ENCODE measurements around the gene CDKN2B-AS1. TPM values are rescaled to one million over a fixed set of nuclear protein-coding genes. Genes with fewer than 3 reads are reported as not detected.

Gene CDKN2B-AS1
- total and polyA plus RNA-seq, 2 of the 13 experiments (the other 11 are each of a cell fraction or from before 2014, with no cell fraction given), result 0.64 to 2.3 TPM

DNA sequence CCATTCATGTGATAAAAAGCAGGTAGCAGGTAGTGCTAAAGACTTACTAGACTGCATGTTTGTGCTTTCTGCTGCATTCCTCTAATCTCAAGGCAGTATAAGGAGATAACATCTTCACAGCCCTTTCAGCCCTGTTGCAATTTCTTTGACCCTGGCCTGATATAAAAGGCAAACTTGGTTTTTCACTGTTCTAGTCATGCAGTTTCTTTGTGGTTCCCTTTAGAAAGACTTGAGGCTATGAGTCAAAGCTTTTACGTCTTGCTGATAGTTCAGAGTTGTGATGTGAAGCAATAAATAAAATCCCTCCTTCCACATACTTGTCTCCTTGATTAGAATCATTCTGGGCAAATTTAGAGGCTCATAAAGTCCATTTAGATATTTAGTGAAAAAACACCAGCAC, 103.1 kb downstream of the CDKN2B-AS1 start:
- ChIA-PET POLR2A (no interaction called here), CTCF (ENCODE audit: low intra/inter-chr PET ratio, low total read pairs) (no interaction called here)
- no peak overlapping the region for H3K4me2 ChIP-seq (ENCODE audit: low read depth, low read length)
- no peaks in the 10 kb centered on the region for H3K9me3 ChIP-seq (ENCODE audit: low read length)
- no peak for ATAC-seq
- H3K4me1 ChIP-seq (ENCODE audit: insufficient read depth, low read length), result no peaks in the 10 kb centered on the region
- no peak overlapping the region for H3K27ac ChIP-seq (ENCODE audit: extremely low read length, insufficient read depth, low read length)
- DNase-seq (ENCODE audit: low spot score), result no peak
- TF ChIP-seq NCOA1 (CRISPR knock-in tag; IDR thresholded peaks at IDR 0.05), result no peak
- TF ChIP-seq, protein P1, sequence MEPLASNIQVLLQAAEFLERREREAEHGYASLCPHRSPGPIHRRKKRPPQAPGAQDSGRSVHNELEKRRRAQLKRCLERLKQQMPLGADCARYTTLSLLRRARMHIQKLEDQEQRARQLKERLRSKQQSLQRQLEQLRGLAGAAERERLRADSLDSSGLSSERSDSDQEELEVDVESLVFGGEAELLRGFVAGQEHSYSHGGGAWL (CRISPR knock-in tag; IDR thresholded peaks at IDR 0.05), result no peak
- TF ChIP-seq TCF7 (IDR thresholded peaks at IDR 0.05; ENCODE audit: low read depth), result no peak
- TF ChIP-seq ZUFSP (CRISPR knock-in tag; IDR thresholded peaks at IDR 0.05; ENCODE audit: borderline replicate concordance), result no peak
- TF ChIP-seq SIX4 (CRISPR knock-in tag; IDR thresholded peaks at IDR 0.05), result no peak
- TF ChIP-seq MED1 (CRISPR knock-in tag; IDR thresholded peaks at IDR 0.05), result no peak
- TF ChIP-seq, protein P2, sequence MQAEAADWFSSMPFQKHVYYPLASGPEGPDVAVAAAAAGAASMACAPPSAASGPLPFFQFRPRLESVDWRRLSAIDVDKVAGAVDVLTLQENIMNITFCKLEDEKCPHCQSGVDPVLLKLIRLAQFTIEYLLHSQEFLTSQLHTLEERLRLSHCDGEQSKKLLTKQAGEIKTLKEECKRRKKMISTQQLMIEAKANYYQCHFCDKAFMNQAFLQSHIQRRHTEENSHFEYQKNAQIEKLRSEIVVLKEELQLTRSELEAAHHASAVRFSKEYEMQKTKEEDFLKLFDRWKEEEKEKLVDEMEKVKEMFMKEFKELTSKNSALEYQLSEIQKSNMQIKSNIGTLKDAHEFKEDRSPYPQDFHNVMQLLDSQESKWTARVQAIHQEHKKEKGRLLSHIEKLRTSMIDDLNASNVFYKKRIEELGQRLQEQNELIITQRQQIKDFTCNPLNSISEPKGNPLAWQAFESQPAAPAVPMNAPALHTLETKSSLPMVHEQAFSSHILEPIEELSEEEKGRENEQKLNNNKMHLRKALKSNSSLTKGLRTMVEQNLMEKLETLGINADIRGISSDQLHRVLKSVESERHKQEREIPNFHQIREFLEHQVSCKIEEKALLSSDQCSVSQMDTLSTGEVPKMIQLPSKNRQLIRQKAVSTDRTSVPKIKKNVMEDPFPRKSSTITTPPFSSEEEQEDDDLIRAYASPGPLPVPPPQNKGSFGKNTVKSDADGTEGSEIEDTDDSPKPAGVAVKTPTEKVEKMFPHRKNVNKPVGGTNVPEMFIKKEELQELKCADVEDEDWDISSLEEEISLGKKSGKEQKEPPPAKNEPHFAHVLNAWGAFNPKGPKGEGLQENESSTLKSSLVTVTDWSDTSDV (CRISPR knock-in tag; IDR thresholded peaks at IDR 0.05), result no peak
- no peak for TF ChIP-seq ZNF605 (CRISPR knock-in tag; IDR thresholded peaks at IDR 0.05)
- no peak for TF ChIP-seq TBX3 (IDR thresholded peaks at IDR 0.05; ENCODE audit: borderline replicate concordance)
- TF ChIP-seq ELF1 (CRISPR knock-in tag; IDR thresholded peaks at IDR 0.05), result no peak
- TF ChIP-seq, protein P3, sequence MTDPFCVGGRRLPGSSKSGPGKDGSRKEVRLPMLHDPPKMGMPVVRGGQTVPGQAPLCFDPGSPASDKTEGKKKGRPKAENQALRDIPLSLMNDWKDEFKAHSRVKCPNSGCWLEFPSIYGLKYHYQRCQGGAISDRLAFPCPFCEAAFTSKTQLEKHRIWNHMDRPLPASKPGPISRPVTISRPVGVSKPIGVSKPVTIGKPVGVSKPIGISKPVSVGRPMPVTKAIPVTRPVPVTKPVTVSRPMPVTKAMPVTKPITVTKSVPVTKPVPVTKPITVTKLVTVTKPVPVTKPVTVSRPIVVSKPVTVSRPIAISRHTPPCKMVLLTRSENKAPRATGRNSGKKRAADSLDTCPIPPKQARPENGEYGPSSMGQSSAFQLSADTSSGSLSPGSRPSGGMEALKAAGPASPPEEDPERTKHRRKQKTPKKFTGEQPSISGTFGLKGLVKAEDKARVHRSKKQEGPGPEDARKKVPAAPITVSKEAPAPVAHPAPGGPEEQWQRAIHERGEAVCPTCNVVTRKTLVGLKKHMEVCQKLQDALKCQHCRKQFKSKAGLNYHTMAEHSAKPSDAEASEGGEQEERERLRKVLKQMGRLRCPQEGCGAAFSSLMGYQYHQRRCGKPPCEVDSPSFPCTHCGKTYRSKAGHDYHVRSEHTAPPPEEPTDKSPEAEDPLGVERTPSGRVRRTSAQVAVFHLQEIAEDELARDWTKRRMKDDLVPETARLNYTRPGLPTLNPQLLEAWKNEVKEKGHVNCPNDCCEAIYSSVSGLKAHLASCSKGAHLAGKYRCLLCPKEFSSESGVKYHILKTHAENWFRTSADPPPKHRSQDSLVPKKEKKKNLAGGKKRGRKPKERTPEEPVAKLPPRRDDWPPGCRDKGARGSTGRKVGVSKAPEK (CRISPR knock-in tag; IDR thresholded peaks at IDR 0.05; ENCODE audit: borderline replicate concordance), result no peak
- TF ChIP-seq, protein P4, sequence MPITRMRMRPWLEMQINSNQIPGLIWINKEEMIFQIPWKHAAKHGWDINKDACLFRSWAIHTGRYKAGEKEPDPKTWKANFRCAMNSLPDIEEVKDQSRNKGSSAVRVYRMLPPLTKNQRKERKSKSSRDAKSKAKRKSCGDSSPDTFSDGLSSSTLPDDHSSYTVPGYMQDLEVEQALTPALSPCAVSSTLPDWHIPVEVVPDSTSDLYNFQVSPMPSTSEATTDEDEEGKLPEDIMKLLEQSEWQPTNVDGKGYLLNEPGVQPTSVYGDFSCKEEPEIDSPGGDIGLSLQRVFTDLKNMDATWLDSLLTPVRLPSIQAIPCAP (CRISPR knock-in tag; IDR thresholded peaks at IDR 0.05; ENCODE audit: low read depth), result no peak
- H3K36me3 ChIP-seq (replicated peaks in 1 of 2; ENCODE audit: control insufficient read depth in 1 of 2, insufficient read depth in 2 of 2, low read length in 2 of 2), result no peaks in the 10 kb centered on the region
- H3K27me3 ChIP-seq (ENCODE audit: control insufficient read depth in 1 of 2, insufficient read depth in 2 of 2, low read length in 2 of 2), result no peaks in the 10 kb centered on the region
- no peak overlapping the region for H3K4me3 ChIP-seq (replicated peaks in 1 of 3; ENCODE audit: insufficient read depth in 1 of 3, low read depth in 2 of 3, low read length in 3 of 3)
- WGBS (ENCODE audit: low lambda C conversion rate), result 4% methylated on average over 1 of the region's 1 CpG
- no peaks in the 10 kb centered on the region; the same call in 1 of the 2 replicates for H4K20me1 ChIP-seq (ENCODE audit: insufficient read depth, low read length)
- BruUV-seq (replicated peaks), result no TSS peak
- no peak for FAIRE-seq
- no peak overlapping the region for H3K9ac ChIP-seq (ENCODE audit: insufficient read depth, low read depth, low read length)
- in situ Hi-C loops (cut with HindIII; ENCODE audit: extremely low pct_ligation_motif_present, low pct_unique_long_range_greater_than_20kb), result no loop called here
- intact Hi-C loops (cut with micrococcal nuclease; ENCODE audit: unreplicated experiment), result no loop called here
- H2AFZ ChIP-seq (ENCODE audit: low read length), result no peak overlapping the region
- no peaks in the 10 kb centered on the region for H3K79me2 ChIP-seq (ENCODE audit: insufficient read depth, low read length)

All from HepG2 (cell line).